HEK293 (cell line): Measurements from ENCODE around the gene LRRC49.

Experiments used
- CTCF ChIP-seq: fragments of 450-650 bp; formaldehyde crosslinking; IDR thresholded peaks from 2 replicates; pipeline ENCODE4 v1.5.1; 2016; ENCODE audit warnings: missing biosample characterization, missing genetic modification characterization
- GLI2 ChIP-seq: fragments of 450-650 bp; formaldehyde crosslinking; IDR thresholded peaks from 2 replicates; pipeline ENCODE4; 2017; ENCODE audit warnings: missing biosample characterization, missing genetic modification characterization, low read depth, borderline replicate concordance
- KLF10 ChIP-seq: fragments of 450-650 bp; IDR thresholded peaks from 2 replicates; pipeline ENCODE4 v1.5.1; 2018; ENCODE audit warnings: missing biosample characterization, mild to moderate bottlenecking, missing genetic modification characterization
- ZFP3 ChIP-seq: fragments of 450-650 bp; formaldehyde crosslinking; IDR thresholded peaks from 2 replicates; pipeline ENCODE4 v1.5.1; 2016; ENCODE audit warnings: low read depth, missing biosample characterization, missing genetic modification characterization
- ZFP41 ChIP-seq: fragments of 450-650 bp; formaldehyde crosslinking; IDR thresholded peaks from 2 replicates; pipeline ENCODE4 v1.5.1; 2016; ENCODE audit warnings: missing biosample characterization, missing genetic modification characterization, borderline replicate concordance
- ZNF274 ChIP-seq, 2 experiments: fragments of 200-500 bp in 1 of 2; fragments of 450-650 bp in 1 of 2; sonication (Bioruptor generic) in 1 of 2; formaldehyde crosslinking in 1 of 2; IDR thresholded peaks; 2 replicates each; pipeline versions ENCODE4 v1.5.1 to v1.6.1; 2014 to 2016; ENCODE audit warnings: borderline replicate concordance in 1 of 2, inconsistent platforms in 1 of 2, low read length in 1 of 2, missing biosample characterization in 1 of 2, missing genetic modification characterization in 1 of 2
- ZNF324 ChIP-seq: fragments of 450-650 bp; formaldehyde crosslinking; IDR thresholded peaks from 2 replicates; pipeline ENCODE4 v1.5.1; 2016; ENCODE audit warnings: missing biosample characterization, missing genetic modification characterization

- TF ChIP-seq CTCF (no peak), KLF10 (tag by site-specific recombination) (no peak), GLI2 (tag by site-specific recombination) (no peak), ZNF274 (IDR thresholded peaks at IDR 0.05; ENCODE audit: low read length) (no peak), ZNF274 (tag by site-specific recombination; IDR thresholded peaks at IDR 0.05; ENCODE audit: borderline replicate concordance) (no peak), ZFP3 (tag by site-specific recombination) (no peak), ZNF324 (no peak), ZFP41 (no peak)
Observed at GRCh38 chr15:71010997-71011396, 118.4 kb downstream of the LRRC49 start.
